Osteoblast (primary cell): Measurements from ENCODE around the gene MAPRE3. TPM values are rescaled to one million over a fixed set of nuclear protein-coding genes. Genes with fewer than 3 reads are reported as not detected.

Experiments used
- DNase-seq: peaks from one replicate; pipeline ENCODE4 v3.0.0; 2011; ENCODE audit warnings: low spot score, mixed read lengths; ENCODE audit not compliant: insufficient read length; ENCODE audit errors: missing footprints
- H2AFZ ChIP-seq: 2 replicates; pipeline ENCODE4 v1.6.0; 2011; ENCODE audit warnings: mild to moderate bottlenecking, low read length
- H3K27ac ChIP-seq: 2 replicates; pipeline ENCODE4 v1.5.1; 2011; ENCODE audit warnings: mild to moderate bottlenecking, low read depth, low read length, moderate library complexity
- H3K27me3 ChIP-seq: 2 replicates; pipeline ENCODE4 v1.6.0; 2012; ENCODE audit warnings: mild to moderate bottlenecking, control low read depth, inconsistent platforms, low read length, moderate library complexity; ENCODE audit not compliant: insufficient read depth
- H3K36me3 ChIP-seq: 2 replicates; pipeline ENCODE4 v1.5.1; 2011; ENCODE audit warnings: mild to moderate bottlenecking, low read length, control low read depth, moderate library complexity; ENCODE audit not compliant: insufficient read depth
- H3K4me1 ChIP-seq: 2 replicates; pipeline ENCODE4 v1.5.1; 2011; ENCODE audit warnings: mild to moderate bottlenecking, low read length, control low read depth, moderate library complexity; ENCODE audit not compliant: insufficient read depth
- H3K4me2 ChIP-seq: 2 replicates; pipeline ENCODE4 v1.6.0; 2011; ENCODE audit warnings: mild to moderate bottlenecking, low read length; ENCODE audit not compliant: insufficient read depth
- H3K4me3 ChIP-seq: fragments of 200-600 bp; sonication (generic); 3 replicates; pipeline ENCODE4 v1.5.1; 2012; ENCODE audit warnings: mild to moderate bottlenecking, low read length, inconsistent platforms; ENCODE audit not compliant: insufficient read depth
- H3K79me2 ChIP-seq: 2 replicates; pipeline ENCODE4 v1.6.0; 2012; ENCODE audit warnings: mild to moderate bottlenecking, low read length, control low read depth, inconsistent platforms; ENCODE audit not compliant: insufficient read depth
- H3K9me3 ChIP-seq: 2 replicates; pipeline ENCODE4 v1.5.1; 2011; ENCODE audit warnings: low read depth, low read length, control low read depth
- H4K20me1 ChIP-seq: 2 replicates; pipeline ENCODE4 v1.6.0; 2012; ENCODE audit warnings: mild to moderate bottlenecking, low read length, control low read depth; ENCODE audit not compliant: insufficient read depth
- CTCF ChIP-seq: IDR thresholded peaks from 2 replicates; pipeline ENCODE4 v1.5.1; 2011; ENCODE audit warnings: mild to moderate bottlenecking, low read depth, low read length, moderate library complexity; ENCODE audit errors: extremely low read depth
- total RNA-seq: library from RNA; depleted of rRNA; stranded (reverse); fragments of >200 nt; gene quantifications from 2 replicates; pipeline ENCODE4 v1.2.3, GENCODE V29; 2012

Gene MAPRE3
- total RNA-seq, 1 donor, result 6.5 TPM

- DNase-seq, result no peak
- Histone ChIP-seq H3K4me1 (peaks cover 16% of the 10 kb centered on the region), H3K4me2 (peak overlapping the region; percentile 2), H3K27me3 (no peaks in the 10 kb centered on the region), H3K4me3 (no peak overlapping the region), H3K27ac (peak overlapping the region; percentile 17), H4K20me1 (peaks cover 31% of the 10 kb centered on the region), H3K36me3 (no peaks in the 10 kb centered on the region), H3K9me3 (no peaks in the 10 kb centered on the region), H3K79me2 (no peaks in the 10 kb centered on the region), H2AFZ (no peak overlapping the region)
- TF ChIP-seq CTCF, result no peak
Measured at GRCh38 chr2:26979741-26980140, 9.3 kb downstream of the MAPRE3 start.

- no peaks in the 10 kb centered on the region for H3K79me2 ChIP-seq
- DNase-seq, result no peak
- no peak overlapping the region for H3K27ac ChIP-seq
- no peak overlapping the region for H3K4me3 ChIP-seq
- no peaks in the 10 kb centered on the region for H3K27me3 ChIP-seq
- no peak for TF ChIP-seq CTCF
- H4K20me1 ChIP-seq, result peaks cover 31% of the 10 kb centered on the region
- H3K4me2 ChIP-seq, result no peak overlapping the region
- peaks cover 14% of the 10 kb centered on the region for H3K4me1 ChIP-seq
- no peaks in the 10 kb centered on the region for H3K9me3 ChIP-seq
- H3K36me3 ChIP-seq, result no peaks in the 10 kb centered on the region
- no peak overlapping the region for H2AFZ ChIP-seq
Measured at GRCh38 chr2:26980971-26981370, 10.5 kb downstream of the MAPRE3 start.

GRCh38 chr2:26982102-26982742, 11.8 kb downstream of the MAPRE3 start:
- Histone ChIP-seq H3K4me1 (peaks cover 9% of the 10 kb centered on the region), H3K4me2 (no peak overlapping the region), H2AFZ (no peak overlapping the region), H3K27ac (no peak overlapping the region), H3K27me3 (no peaks in the 10 kb centered on the region), H3K79me2 (no peaks in the 10 kb centered on the region), H3K36me3 (no peaks in the 10 kb centered on the region), H4K20me1 (peaks cover 34% of the 10 kb centered on the region), H3K4me3 (no peak overlapping the region), H3K9me3 (no peaks in the 10 kb centered on the region)
- TF ChIP-seq CTCF, result peak; percentile 15
- DNase-seq, result peak; percentile 78

- no peak overlapping the region for H3K4me2 ChIP-seq
- H4K20me1 ChIP-seq, result peaks cover 33% of the 10 kb centered on the region
- no peak overlapping the region for H2AFZ ChIP-seq
- no peaks in the 10 kb centered on the region for H3K36me3 ChIP-seq
- no peaks in the 10 kb centered on the region for H3K79me2 ChIP-seq
- H3K4me1 ChIP-seq, result peaks cover 19% of the 10 kb centered on the region
- no peaks in the 10 kb centered on the region for H3K9me3 ChIP-seq
- no peak for DNase-seq
- TF ChIP-seq CTCF, result no peak
- no peak overlapping the region for H3K4me3 ChIP-seq
- no peaks in the 10 kb centered on the region for H3K27me3 ChIP-seq
- no peak overlapping the region for H3K27ac ChIP-seq
Measured at GRCh38 chr2:26983746-26984145, 13.3 kb downstream of the MAPRE3 start.
